Gastroesophageal sphincter (tissue), 4 donors: ENCODE data around the gene KCNT1. TPM values are rescaled to one million over a fixed set of nuclear protein-coding genes. Genes with fewer than 3 reads are reported as not detected.

Experiments used
- ATAC-seq: fragments of 150-250 bp; one replicate; pipeline ENCODE4 v1.9.1; 2016; ENCODE audit warnings: mild to moderate bottlenecking, moderate library complexity
- H3K27ac ChIP-seq, 4 donors: fragments of 200-600 bp; sonication (generic) in 3 of 4; 1 replicate in 3 of 4; 2 replicates in 1 of 4; pipeline ENCODE4 v1.5.1; 2016 to 2019
- H3K27me3 ChIP-seq: fragments of 200-600 bp; sonication (generic); one replicate; pipeline ENCODE4 v1.5.1; 2019
- H3K36me3 ChIP-seq, 2 donors: fragments of 200-600 bp; sonication (generic); one replicate each; pipeline ENCODE4 v1.5.1; 2019; ENCODE audit warnings: control low read depth in 1 of 2
- H3K4me1 ChIP-seq, 3 donors: fragments of 200-600 bp; sonication (generic); 1 replicate in 2 of 3; 2 replicates in 1 of 3; pipeline ENCODE4 v1.5.1; 2016 to 2019; ENCODE audit warnings: control low read depth in 2 of 3
- H3K4me3 ChIP-seq, 2 donors: fragments of 200-600 bp; sonication (generic); one replicate each; pipeline ENCODE4 v1.5.1; 2019; ENCODE audit warnings: mild to moderate bottlenecking in 1 of 2, moderate library complexity in 1 of 2
- H3K9me3 ChIP-seq, 3 donors: fragments of 200-600 bp; sonication (generic); one replicate each; pipeline ENCODE4 v1.5.1; 2017 to 2019; ENCODE audit warnings: control low read depth in 2 of 3
- CTCF ChIP-seq, 4 experiments: fragments of 200-600 bp in 2 of 4; fragments of 450-650 bp in 2 of 4; sonication (generic) in 1 of 4; IDR thresholded peaks; one replicate each; pipeline ENCODE4 v1.5.1; 2017 to 2019; ENCODE audit warnings: antibody characterized with exemption in 4 of 4, mild to moderate bottlenecking in 2 of 4, moderate library complexity in 2 of 4
- EP300 ChIP-seq: sonication (generic); formaldehyde crosslinking; IDR thresholded peaks from one replicate; pipeline ENCODE4 v1.6.1; 2017; ENCODE audit warnings: antibody characterized with exemption, mild to moderate bottlenecking
- POLR2A ChIP-seq, 2 donors: fragments of 450-650 bp; IDR thresholded peaks; one replicate each; pipeline ENCODE4 v1.6.1; 2017; ENCODE audit warnings: antibody characterized with exemption in 2 of 2, mild to moderate bottlenecking in 2 of 2, moderate library complexity in 1 of 2
- POLR2AphosphoS5 ChIP-seq: sonication (generic); formaldehyde crosslinking; IDR thresholded peaks from one replicate; pipeline ENCODE4 v1.6.1; 2017; ENCODE audit warnings: antibody characterized with exemption
- WGBS, 2 donors: methylation state at CpG; one replicate each; pipeline ENCODE4 v1.1.5; 2018; ENCODE audit warnings: low coverage in 1 of 2; 5-methylcytosine and 5-hydroxymethylcytosine counted together
- total RNA-seq, 4 donors: library from RNA; depleted of rRNA; stranded (reverse); fragments of >200 nt; gene quantifications; one replicate each; pipeline ENCODE4 v1.1.0, GENCODE V29; 2016

KCNT1 gene
- total RNA-seq, 4 donors from 2014 or later, result 0.19 TPM; not detected in 3

- Histone ChIP-seq H3K4me3 (no peak overlapping the region), H3K27ac (no peak overlapping the region), H3K4me1 (no peaks in the 10 kb centered on the region), H3K36me3 (no peaks in the 10 kb centered on the region), H3K9me3 (no peaks in the 10 kb centered on the region), H3K27me3 (peaks cover 57% of the 10 kb centered on the region)
- no CpG with 5 or more reads among the region's 36 CpGs for WGBS, 2 donors
- ATAC-seq, result no peak
- TF ChIP-seq POLR2A (IDR thresholded peaks at IDR 0.05) (no peak), CTCF (IDR thresholded peaks at IDR 0.05) (no peak), POLR2AphosphoS5 (no peak), EP300 (no peak)
Observed at GRCh38 chr9:135788576-135789300, 86.8 kb downstream of the KCNT1 start.

- H3K36me3 ChIP-seq, result no peaks in the 10 kb centered on the region
- peaks cover 46% of the 10 kb centered on the region for H3K27me3 ChIP-seq
- no peak overlapping the region for H3K4me3 ChIP-seq
- ATAC-seq, result no peak
- H3K27ac ChIP-seq, result no peak overlapping the region
- no CpG with 5 or more reads among the region's 13 CpGs for WGBS, 2 donors
- TF ChIP-seq EP300, result no peak
- no peak for TF ChIP-seq POLR2A (IDR thresholded peaks at IDR 0.05)
- no peak for TF ChIP-seq CTCF (IDR thresholded peaks at IDR 0.05)
- TF ChIP-seq POLR2AphosphoS5, result no peak
- no peaks in the 10 kb centered on the region for H3K9me3 ChIP-seq
- no peaks in the 10 kb centered on the region for H3K4me1 ChIP-seq
Observed at GRCh38 chr9:135789838-135790291, 87.9 kb downstream of the KCNT1 start.

GRCh38 chr9:135790356-135790755, 88.4 kb downstream of the KCNT1 start:
- no peaks in the 10 kb centered on the region for H3K36me3 ChIP-seq
- H3K4me3 ChIP-seq, result no peak overlapping the region
- H3K27me3 ChIP-seq, result peaks cover 41% of the 10 kb centered on the region
- no peak for TF ChIP-seq POLR2A (IDR thresholded peaks at IDR 0.05)
- no peak for TF ChIP-seq EP300
- TF ChIP-seq CTCF (IDR thresholded peaks at IDR 0.05), result no peak
- TF ChIP-seq POLR2AphosphoS5, result no peak
- H3K9me3 ChIP-seq, result no peaks in the 10 kb centered on the region
- H3K4me1 ChIP-seq, result no peaks in the 10 kb centered on the region
- no CpG with 5 or more reads among the region's 10 CpGs for whole genome bisulfite sequencing, 2 donors
- ATAC-seq, result no peak
- H3K27ac ChIP-seq, result no peak overlapping the region

- Histone ChIP-seq H3K36me3 (no peaks in the 10 kb centered on the region), H3K27ac (no peak overlapping the region), H3K27me3 (peaks cover 36% of the 10 kb centered on the region), H3K4me3 (no peak overlapping the region), H3K9me3 (no peaks in the 10 kb centered on the region), H3K4me1 (no peaks in the 10 kb centered on the region)
- TF ChIP-seq EP300 (no peak), CTCF (IDR thresholded peaks at IDR 0.05) (no peak), POLR2A (IDR thresholded peaks at IDR 0.05) (no peak), POLR2AphosphoS5 (no peak)
- no peak for ATAC-seq
- 54% methylated on average over 4 of the region's 11 CpGs; no CpG with 5 or more reads in 1 of the 2 donors for WGBS, 2 donors
Observed at GRCh38 chr9:135790850-135791249, 88.9 kb downstream of the KCNT1 start.
